PFSK-1 (cell line): ENCODE measurements around the gene S100A3.

Experiments used
- POLR2AphosphoS5 ChIP-seq: IDR thresholded peaks from 2 replicates; pipeline ENCODE4 v1.6.1; 2012; ENCODE audit warnings: low read depth, mild to moderate bottlenecking, control low read depth, low read length, moderate library complexity
- SIN3A ChIP-seq: IDR thresholded peaks from 2 replicates; pipeline ENCODE4 v1.6.1; 2012; ENCODE audit warnings: mild to moderate bottlenecking, low read length, moderate library complexity, borderline replicate concordance; ENCODE audit not compliant: insufficient read depth
- TAF1 ChIP-seq: IDR thresholded peaks from 2 replicates; pipeline ENCODE4 v1.6.1; 2012; ENCODE audit warnings: low read length, control low read depth, borderline replicate concordance; ENCODE audit not compliant: insufficient read depth

- no peak for TF ChIP-seq TAF1
- no peak for TF ChIP-seq POLR2AphosphoS5
- peak; percentile 35; the same call in 1 of the 2 replicates for TF ChIP-seq SIN3A
Observed at GRCh38 chr1:153598309-153599172, 49.5 kb upstream of the S100A3 start.
